ENCODE results near the gene FLNA. TPM values are rescaled to one million over a fixed set of nuclear protein-coding genes. Genes with fewer than 3 reads are reported as not detected.

Gene FLNA
- polyA plus RNA-seq, 1 donor from 2014 or later, result 84.9 TPM

- H3K79me2 ChIP-seq (replicated peaks; ENCODE audit: insufficient read depth, low read length), result no peaks in the 10 kb centered on the region
- no peaks in the 10 kb centered on the region for H3K36me3 ChIP-seq (ENCODE audit: insufficient read depth, low read length)
- no peaks in the 10 kb centered on the region for H3F3A ChIP-seq (ENCODE audit: insufficient read depth, low read length, poor library complexity, severe bottlenecking)
- no peaks in the 10 kb centered on the region for H3K9me3 ChIP-seq (ENCODE audit: low read length)
- no peak overlapping the region for H3K4me2 ChIP-seq (ENCODE audit: low read length)
- no peak overlapping the region for H3K9ac ChIP-seq (ENCODE audit: low read length)
- no peaks in the 10 kb centered on the region for H3K27me3 ChIP-seq (ENCODE audit: insufficient read depth, low read depth, low read length)
- no peak overlapping the region for H3K27ac ChIP-seq (ENCODE audit: low read length)
- no peaks in the 10 kb centered on the region for H3K9me2 ChIP-seq (ENCODE audit: insufficient read depth, low read length)
- H4K20me1 ChIP-seq (ENCODE audit: insufficient read depth), result no peaks in the 10 kb centered on the region
- TF ChIP-seq EZH2 (IDR thresholded peaks at IDR 0.05; ENCODE audit: borderline replicate concordance, insufficient read depth, low read length, poor library complexity, severe bottlenecking), result no peak
- TF ChIP-seq, protein P1, sequence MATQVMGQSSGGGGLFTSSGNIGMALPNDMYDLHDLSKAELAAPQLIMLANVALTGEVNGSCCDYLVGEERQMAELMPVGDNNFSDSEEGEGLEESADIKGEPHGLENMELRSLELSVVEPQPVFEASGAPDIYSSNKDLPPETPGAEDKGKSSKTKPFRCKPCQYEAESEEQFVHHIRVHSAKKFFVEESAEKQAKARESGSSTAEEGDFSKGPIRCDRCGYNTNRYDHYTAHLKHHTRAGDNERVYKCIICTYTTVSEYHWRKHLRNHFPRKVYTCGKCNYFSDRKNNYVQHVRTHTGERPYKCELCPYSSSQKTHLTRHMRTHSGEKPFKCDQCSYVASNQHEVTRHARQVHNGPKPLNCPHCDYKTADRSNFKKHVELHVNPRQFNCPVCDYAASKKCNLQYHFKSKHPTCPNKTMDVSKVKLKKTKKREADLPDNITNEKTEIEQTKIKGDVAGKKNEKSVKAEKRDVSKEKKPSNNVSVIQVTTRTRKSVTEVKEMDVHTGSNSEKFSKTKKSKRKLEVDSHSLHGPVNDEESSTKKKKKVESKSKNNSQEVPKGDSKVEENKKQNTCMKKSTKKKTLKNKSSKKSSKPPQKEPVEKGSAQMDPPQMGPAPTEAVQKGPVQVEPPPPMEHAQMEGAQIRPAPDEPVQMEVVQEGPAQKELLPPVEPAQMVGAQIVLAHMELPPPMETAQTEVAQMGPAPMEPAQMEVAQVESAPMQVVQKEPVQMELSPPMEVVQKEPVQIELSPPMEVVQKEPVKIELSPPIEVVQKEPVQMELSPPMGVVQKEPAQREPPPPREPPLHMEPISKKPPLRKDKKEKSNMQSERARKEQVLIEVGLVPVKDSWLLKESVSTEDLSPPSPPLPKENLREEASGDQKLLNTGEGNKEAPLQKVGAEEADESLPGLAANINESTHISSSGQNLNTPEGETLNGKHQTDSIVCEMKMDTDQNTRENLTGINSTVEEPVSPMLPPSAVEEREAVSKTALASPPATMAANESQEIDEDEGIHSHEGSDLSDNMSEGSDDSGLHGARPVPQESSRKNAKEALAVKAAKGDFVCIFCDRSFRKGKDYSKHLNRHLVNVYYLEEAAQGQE (IDR thresholded peaks at IDR 0.05; ENCODE audit: borderline replicate concordance), result no peak
- TF ChIP-seq MXI1 (conservative IDR thresholded peaks at IDR 0.05; ENCODE audit: poor library complexity, severe bottlenecking), result no peak
- no peak overlapping the region for H3K4me3 ChIP-seq (ENCODE audit: low read length)
- H2AFZ ChIP-seq (ENCODE audit: low read depth, low read length), result no peak overlapping the region
These were observed 59.0 kb downstream of the FLNA start for GRCh38 chrX:154315416-154315815.

DNA sequence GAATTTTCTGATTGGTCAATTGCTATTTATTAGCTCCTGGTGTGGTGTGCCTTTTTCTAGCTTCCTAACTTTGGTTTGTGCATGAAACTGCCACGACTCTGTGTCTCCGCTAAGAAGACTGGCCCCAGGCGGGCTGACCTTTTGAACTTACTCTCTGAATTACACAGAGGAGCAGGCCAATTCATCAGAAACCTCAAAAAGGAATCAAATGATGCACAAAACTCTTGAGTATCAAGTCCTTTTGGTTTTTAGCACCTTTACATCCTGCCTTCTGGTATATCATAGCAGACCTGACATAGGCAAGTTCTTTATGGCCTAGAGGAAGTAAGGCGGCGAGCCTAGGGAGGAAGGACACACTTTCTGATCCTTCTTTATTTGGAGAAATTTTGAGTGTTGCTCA, 61.3 kb downstream of the FLNA start:
- Histone ChIP-seq H3K9ac (ENCODE audit: low read length) (no peak overlapping the region), H3K27ac (ENCODE audit: low read length) (no peak overlapping the region)

More for the DNA sequence above, 61.3 kb downstream of the FLNA start:
- H3K4me2 ChIP-seq (ENCODE audit: low read length), result no peak overlapping the region
- no peak overlapping the region for H3K4me3 ChIP-seq (ENCODE audit: low read length)
- no peaks in the 10 kb centered on the region for H3K36me3 ChIP-seq (ENCODE audit: insufficient read depth, low read length)
- H3F3A ChIP-seq (ENCODE audit: insufficient read depth, low read length, poor library complexity, severe bottlenecking), result no peaks in the 10 kb centered on the region
- no peaks in the 10 kb centered on the region for H4K20me1 ChIP-seq (ENCODE audit: insufficient read depth)
- TF ChIP-seq EZH2 (IDR thresholded peaks at IDR 0.05; ENCODE audit: borderline replicate concordance, insufficient read depth, low read length, poor library complexity, severe bottlenecking), result no peak
- no peak for TF ChIP-seq MXI1 (conservative IDR thresholded peaks at IDR 0.05; ENCODE audit: poor library complexity, severe bottlenecking)
- no peak for TF ChIP-seq EP300 (conservative IDR thresholded peaks at IDR 0.05; ENCODE audit: poor library complexity, severe bottlenecking)
- TF ChIP-seq RAD21 (conservative IDR thresholded peaks at IDR 0.05), result no peak
- no peak for TF ChIP-seq SMC3 (conservative IDR thresholded peaks at IDR 0.05; ENCODE audit: poor library complexity)
- TF ChIP-seq TAF1 (IDR thresholded peaks at IDR 0.05; ENCODE audit: low read depth), result no peak
- no peak for TF ChIP-seq POLR2AphosphoS5 (IDR thresholded peaks at IDR 0.05)
- no peak for TF ChIP-seq CTCF (IDR thresholded peaks at IDR 0.05; ENCODE audit: poor library complexity, severe bottlenecking)
- TF ChIP-seq, protein P1 (IDR thresholded peaks at IDR 0.05; ENCODE audit: borderline replicate concordance), result no peak
- H3K79me2 ChIP-seq (replicated peaks; ENCODE audit: insufficient read depth, low read length), result no peaks in the 10 kb centered on the region
- no peaks in the 10 kb centered on the region for H3K9me3 ChIP-seq (ENCODE audit: low read length)
- H2AFZ ChIP-seq (ENCODE audit: low read depth, low read length), result no peak overlapping the region
- H3K27me3 ChIP-seq (ENCODE audit: insufficient read depth, low read depth, low read length), result no peaks in the 10 kb centered on the region
- no peaks in the 10 kb centered on the region for H3K9me2 ChIP-seq (ENCODE audit: insufficient read depth, low read length)

All from neural cell (in vitro differentiated cells).